Left lung (tissue), 10 donors: ENCODE measurements around the gene PHOX2A. TPM values are rescaled to one million over a fixed set of nuclear protein-coding genes. Genes with fewer than 3 reads are reported as not detected.

Experiments used
- ATAC-seq: fragments of 200-7000 bp; cut with Tn5 transposase; one replicate; pipeline ENCODE4 v1.9.1; 2020; ENCODE audit warnings: moderate library complexity
- DNase-seq, 4 donors: peaks; one replicate each; pipeline ENCODE4 v3.0.0-alpha.2; 2013 to 2020
- H3K27ac ChIP-seq, 2 donors: fragments of 200-600 bp; sonication (generic) in 1 of 2; one replicate each; pipeline versions ENCODE4 v1.5.0 to v1.8.0; 2020 to 2021
- H3K27me3 ChIP-seq, 2 donors: fragments of 200-600 bp; sonication (generic) in 1 of 2; one replicate each; pipeline versions ENCODE4 v1.5.0 to v1.8.0; 2020 to 2021
- H3K36me3 ChIP-seq, 2 donors: fragments of 200-600 bp; sonication (generic) in 1 of 2; one replicate each; pipeline versions ENCODE4 v1.5.0 to v1.8.0; 2020 to 2021
- H3K4me1 ChIP-seq, 2 donors: fragments of 200-600 bp; one replicate each; pipeline ENCODE4 v1.8.0; 2021
- H3K4me3 ChIP-seq, 2 donors: fragments of 200-600 bp; sonication (generic) in 1 of 2; one replicate each; pipeline versions ENCODE4 v1.5.0 to v1.8.0; 2020 to 2021; ENCODE audit warnings: mild to moderate bottlenecking in 1 of 2
- H3K9me3 ChIP-seq, 2 donors: fragments of 200-600 bp; sonication (generic) in 1 of 2; one replicate each; pipeline versions ENCODE4 v1.5.0 to v1.8.0; 2020 to 2021
- CTCF ChIP-seq, 2 donors: fragments of 200-600 bp; sonication (generic) in 1 of 2; IDR thresholded peaks; one replicate each; pipeline versions ENCODE4 v1.5.0 to v1.8.0; 2021; ENCODE audit warnings: antibody characterized with exemption in 2 of 2
- intact Hi-C, 2 donors: fragments of 100-400 bp; cut with DNase I; formaldehyde crosslinking; loops; one replicate each; pipeline versions ENCODE4 v1.11.2 to v1.14.2; 2022
- polyA plus RNA-seq, 6 donors: library from polyadenylated mRNA; unstranded; fragments of 120-200 nt; gene quantifications; one replicate each; pipeline ENCODE4 v1.2.1, GENCODE V29; 2013; ENCODE audit not compliant: insufficient read length in 6 of 6
- total RNA-seq, 2 donors: library from RNA; stranded (reverse); fragmentation: NEBNext Ultra II Directional; extraction: Animal tissue kit (Norgen Biotek cat#: 25700); gene quantifications; one replicate each; pipeline ENCODE4 v1.2.1, GENCODE V29; 2021
- donor health status: DM: no; HTN: yes; CAD: no.
- donor health status: DM: no; HTN: no; CAD: no.

The PHOX2A gene
- total and polyA plus RNA-seq, 8 donors = not detected

GRCh38 chr11:72250661-72251464 lies 6.9 kb upstream of the PHOX2A start:
- intact Hi-C loops = no loop called here
- no peak for ATAC-seq
- Histone ChIP-seq H3K36me3 (no peaks in the 10 kb centered on the region), H3K27me3 (peaks cover 18 to 50% of the 10 kb centered on the region in 2 donors), H3K4me3 (no peak overlapping the region), H3K4me1 (no peaks in the 10 kb centered on the region), H3K9me3 (no peaks in the 10 kb centered on the region), H3K27ac (no peak overlapping the region)
- no peak for TF ChIP-seq CTCF (IDR thresholded peaks at IDR 0.05)
- DNase-seq = no peak

- TF ChIP-seq CTCF (IDR thresholded peaks at IDR 0.05) = no peak
- H3K27ac ChIP-seq = no peak overlapping the region
- no peak for DNase-seq
- H3K4me1 ChIP-seq = no peaks in the 10 kb centered on the region
- no peak for ATAC-seq
- peaks cover 27 to 60% of the 10 kb centered on the region in 2 donors for H3K27me3 ChIP-seq
- no peak overlapping the region for H3K4me3 ChIP-seq
- intact Hi-C loops = no loop called here
- H3K9me3 ChIP-seq = no peaks in the 10 kb centered on the region
- no peaks in the 10 kb centered on the region for H3K36me3 ChIP-seq
Observed at GRCh38 chr11:72249961-72250360, 6.0 kb upstream of the PHOX2A start.

GRCh38 chr11:72247584-72247983 lies 3.6 kb upstream of the PHOX2A start:
- Histone ChIP-seq H3K4me1 (peaks cover 0 to 11% of the 10 kb centered on the region in 2 donors), H3K9me3 (no peaks in the 10 kb centered on the region), H3K27ac (no peak overlapping the region), H3K36me3 (no peaks in the 10 kb centered on the region), H3K4me3 (no peak overlapping the region), H3K27me3 (peaks cover 51 to 83% of the 10 kb centered on the region in 2 donors)
- intact Hi-C loops = no loop called here
- no peak for TF ChIP-seq CTCF (IDR thresholded peaks at IDR 0.05)
- no peak for DNase-seq
- no peak for ATAC-seq

- Histone ChIP-seq H3K27me3 (peaks cover 71 to 93% of the 10 kb centered on the region in 2 donors), H3K36me3 (no peaks in the 10 kb centered on the region), H3K9me3 (no peaks in the 10 kb centered on the region), H3K4me3 (no peak overlapping the region), H3K27ac (no peak overlapping the region), H3K4me1 (peaks cover 3 to 19% of the 10 kb centered on the region in 2 donors)
- no peak for TF ChIP-seq CTCF (IDR thresholded peaks at IDR 0.05)
- intact Hi-C loops = no loop called here
- DNase-seq (no peak), ATAC-seq (no peak)
Observed at GRCh38 chr11:72245263-72245816, 1.4 kb upstream of the PHOX2A start.
